Frontal cortex (tissue), 4 donors: ENCODE data around the gene RIPPLY2. TPM values are rescaled to one million over a fixed set of nuclear protein-coding genes. Genes with fewer than 3 reads are reported as not detected.
A peak's percentile ranks its signal among the peaks of the same experiment; 100 is the strongest.
"Not testable (repeated sequence)": the region's sequence is repeated elsewhere in the genome, so short reads cannot be mapped to it uniquely, and the experiment has no call there.

Experiments used
- DNase-seq, 2 donors: peaks; one replicate each; pipeline ENCODE4 v3.0.0; 2012; ENCODE audit warnings: low spot score in 2 of 2
- FAIRE-seq: peaks from 2 replicates; lab custom pipeline; 2012; peaks lifted over from hg19 to GRCh38; lab: Jason Lieb, UNC
- total RNA-seq: library from RNA; depleted of rRNA; stranded (reverse); fragments of >200 nt; gene quantifications from one replicate; pipeline ENCODE4 v1.2.3, GENCODE V29; 2014
- donor health status: control.
- donor health status: control.
- donor health status: control.

Gene RIPPLY2
- 21.6 TPM for total RNA-seq

- FAIRE-seq, result no peak
- peak; percentile 25 to 46 for DNase-seq
Measured at GRCh38 chr6:83853178-83854000, at the start of gene RIPPLY2. RIPPLY2 (plus strand) TSS chr6:83853360; CDS start chr6:83853417, 57 bp downstream.

- DNase-seq, FAIRE-seq: not testable (repeated sequence)
Measured at GRCh38 chr6:83803492-83803891, 49.7 kb upstream of the RIPPLY2 start.

GRCh38 chr6:83804886-83805285 lies 48.3 kb upstream of the RIPPLY2 start:
- FAIRE-seq (no peak), DNase-seq (no peak)

GRCh38 chr6:83808005-83808404 lies 45.2 kb upstream of the RIPPLY2 start:
- FAIRE-seq, result no peak
- DNase-seq, result no peak

- no peak for FAIRE-seq
- no peak for DNase-seq
Measured at GRCh38 chr6:83808926-83809325, 44.2 kb upstream of the RIPPLY2 start.

- no peak for FAIRE-seq
- DNase-seq, result no peak
Measured at GRCh38 chr6:83812595-83812994, 40.6 kb upstream of the RIPPLY2 start.

- FAIRE-seq (no peak), DNase-seq (no peak)
Measured at GRCh38 chr6:83815631-83816272, 37.4 kb upstream of the RIPPLY2 start.

GRCh38 chr6:83822629-83823169 lies 30.5 kb upstream of the RIPPLY2 start:
- DNase-seq, result no peak
- FAIRE-seq, result no peak

- FAIRE-seq, result no peak
- DNase-seq, result no peak
Measured at GRCh38 chr6:83824388-83824801, 28.8 kb upstream of the RIPPLY2 start.

GRCh38 chr6:83824831-83825230 lies 28.3 kb upstream of the RIPPLY2 start:
- DNase-seq (no peak), FAIRE-seq (no peak)

- DNase-seq (no peak), FAIRE-seq (no peak)
Measured at GRCh38 chr6:83827050-83827449, 26.1 kb upstream of the RIPPLY2 start.

GRCh38 chr6:83838727-83839126 lies 14.4 kb upstream of the RIPPLY2 start:
- DNase-seq (no peak), FAIRE-seq (no peak)

- FAIRE-seq, result no peak
- DNase-seq, result no peak
Measured at GRCh38 chr6:83844170-83844569, 9.0 kb upstream of the RIPPLY2 start.

GRCh38 chr6:83846291-83846690 lies 6.9 kb upstream of the RIPPLY2 start:
- no peak for DNase-seq
- no peak for FAIRE-seq

GRCh38 chr6:83847179-83847578 lies 6.0 kb upstream of the RIPPLY2 start:
- FAIRE-seq, result no peak
- no peak for DNase-seq

- no peak for DNase-seq
- no peak for FAIRE-seq
Measured at GRCh38 chr6:83849127-83849526, 4.0 kb upstream of the RIPPLY2 start.

- no peak for FAIRE-seq
- DNase-seq, result no peak
Measured at GRCh38 chr6:83849610-83850009, 3.5 kb upstream of the RIPPLY2 start.

GRCh38 chr6:83852528-83853177 lies 507 bp upstream of the RIPPLY2 start:
- FAIRE-seq (no peak), DNase-seq (no peak)

- no peak for FAIRE-seq
- no peak for DNase-seq
Measured at GRCh38 chr6:83854001-83854501, 891 bp downstream of the RIPPLY2 start.

GRCh38 chr6:83854766-83855165 lies 1.6 kb downstream of the RIPPLY2 start:
- FAIRE-seq, result no peak

More at GRCh38 chr6:83854766-83855165, 1.6 kb downstream of the RIPPLY2 start:
- DNase-seq, result no peak
